ENCODE measurements around the gene L3MBTL1. TPM values are rescaled to one million over a fixed set of nuclear protein-coding genes. Genes with fewer than 3 reads are reported as not detected.

The L3MBTL1 gene
- total RNA-seq, 1 donor from 2014 or later, result 22.4 TPM

- Mint-ChIP-seq H3K4me1 (no peaks in the 10 kb centered on the region), H3K27me3 (ENCODE audit: low read depth) (no peaks in the 10 kb centered on the region), H3K36me3 (ENCODE audit: low read depth) (no peaks in the 10 kb centered on the region), H3K9me3 (no peaks in the 10 kb centered on the region), H3K27ac (ENCODE audit: unreplicated experiment) (peak within 1 kb of the TSS; percentile 88), H3K4me3 (no peak within 1 kb of the TSS)
- DNase-seq (ENCODE audit: low read depth, low spot score), result no peak
- TF ChIP-seq CTCF (conservative IDR thresholded peaks at IDR 0.05), result no peak
These were observed 51.1 kb downstream of the L3MBTL1 start, which contains the start of gene SGK2 for GRCh38 chr20:43558412-43559146. Gene SGK2 (plus strand): TSS chr20:43559027. CDS start chr20:43566496, 7,469 bp downstream.

DNA sequence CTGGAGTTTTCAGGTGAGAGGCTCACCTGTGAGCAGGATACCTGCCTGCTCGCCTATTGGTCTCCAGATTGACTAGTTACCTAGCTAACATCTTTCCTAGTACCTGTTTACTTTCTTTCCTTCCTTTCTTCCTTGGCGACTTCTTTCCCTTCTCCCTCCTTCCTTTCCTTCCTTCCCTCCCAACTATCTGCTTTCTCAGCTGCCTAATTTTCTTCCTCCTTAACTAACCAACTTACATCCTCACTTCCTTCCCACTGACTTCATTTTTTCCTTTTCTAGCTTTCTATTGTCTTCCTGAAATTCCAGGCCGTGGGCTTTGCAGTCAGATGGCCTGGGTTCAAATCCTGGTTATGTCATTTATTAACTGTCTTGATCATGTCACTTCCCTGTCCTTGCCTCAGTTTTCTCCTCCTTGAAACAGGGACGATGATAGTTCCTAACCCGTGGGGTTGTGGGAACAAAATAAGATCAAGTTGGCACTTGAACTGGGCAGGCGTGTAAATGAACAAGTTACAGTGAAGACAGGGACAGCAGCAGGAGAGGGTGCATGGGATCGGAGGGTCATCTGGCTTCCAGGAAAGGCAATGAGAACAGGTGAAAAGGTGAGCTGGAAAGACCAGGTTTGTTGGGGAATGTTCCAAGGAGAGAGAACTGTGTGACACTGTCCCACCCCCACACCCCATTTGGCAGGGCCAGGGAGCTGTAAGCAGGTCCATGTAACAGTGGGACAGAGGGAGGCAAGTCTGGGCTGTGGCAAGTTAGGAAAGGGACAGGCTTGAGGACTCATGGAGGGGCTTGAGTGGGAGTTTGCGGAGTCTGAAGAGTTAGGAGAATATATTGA lies 51.9 kb downstream of the L3MBTL1 start:
- Mint-ChIP-seq H3K27me3 (ENCODE audit: low read depth) (no peaks in the 10 kb centered on the region), H3K36me3 (ENCODE audit: low read depth) (no peaks in the 10 kb centered on the region), H3K27ac (ENCODE audit: unreplicated experiment) (peak overlapping the region; percentile 3), H3K4me3 (no peak overlapping the region), H3K9me3 (no peaks in the 10 kb centered on the region), H3K4me1 (no peaks in the 10 kb centered on the region)
- DNase-seq (ENCODE audit: low read depth, low spot score), result no peak
- no peak for TF ChIP-seq CTCF (conservative IDR thresholded peaks at IDR 0.05)

GRCh38 chr20:43560974-43561373 lies 53.5 kb downstream of the L3MBTL1 start:
- H3K27ac Mint-ChIP-seq (ENCODE audit: unreplicated experiment), result no peak overlapping the region

GRCh38 chr20:43563429-43563828 lies 55.9 kb downstream of the L3MBTL1 start:
- TF ChIP-seq CTCF (conservative IDR thresholded peaks at IDR 0.05), result no peak
- H3K4me3 Mint-ChIP-seq, result no peak overlapping the region
- no peaks in the 10 kb centered on the region for H3K27me3 Mint-ChIP-seq (ENCODE audit: low read depth)
- H3K27ac Mint-ChIP-seq (ENCODE audit: unreplicated experiment), result peak overlapping the region; percentile 87
- no peak for DNase-seq (ENCODE audit: low read depth, low spot score)
- no peaks in the 10 kb centered on the region for H3K9me3 Mint-ChIP-seq
- no peaks in the 10 kb centered on the region for H3K36me3 Mint-ChIP-seq (ENCODE audit: low read depth)
- H3K4me1 Mint-ChIP-seq, result no peaks in the 10 kb centered on the region

More at GRCh38 chr20:43560974-43561373, 53.5 kb downstream of the L3MBTL1 start:
- Mint-ChIP-seq H3K9me3 (no peaks in the 10 kb centered on the region), H3K27me3 (ENCODE audit: low read depth) (no peaks in the 10 kb centered on the region), H3K4me1 (no peaks in the 10 kb centered on the region), H3K36me3 (ENCODE audit: low read depth) (no peaks in the 10 kb centered on the region), H3K4me3 (no peak overlapping the region)
- no peak for DNase-seq (ENCODE audit: low read depth, low spot score)
- TF ChIP-seq CTCF (conservative IDR thresholded peaks at IDR 0.05), result no peak

- no peaks in the 10 kb centered on the region for H3K36me3 Mint-ChIP-seq (ENCODE audit: low read depth)
These were observed 56.5 kb downstream of the L3MBTL1 start for GRCh38 chr20:43563991-43564390.

More at GRCh38 chr20:43563991-43564390, 56.5 kb downstream of the L3MBTL1 start:
- no peak for TF ChIP-seq CTCF (conservative IDR thresholded peaks at IDR 0.05)
- H3K4me1 Mint-ChIP-seq, result no peaks in the 10 kb centered on the region
- no peak overlapping the region for H3K27ac Mint-ChIP-seq (ENCODE audit: unreplicated experiment)
- H3K27me3 Mint-ChIP-seq (ENCODE audit: low read depth), result no peaks in the 10 kb centered on the region
- DNase-seq (ENCODE audit: low read depth, low spot score), result no peak
- H3K9me3 Mint-ChIP-seq, result no peaks in the 10 kb centered on the region
- no peak overlapping the region for H3K4me3 Mint-ChIP-seq
